ENCODE results near the gene LAMTOR4. TPM values are rescaled to one million over a fixed set of nuclear protein-coding genes. Genes with fewer than 3 reads are reported as not detected.

Gene LAMTOR4
- total RNA-seq, 1 experiment from 2014 or later, result 224 TPM

DNA sequence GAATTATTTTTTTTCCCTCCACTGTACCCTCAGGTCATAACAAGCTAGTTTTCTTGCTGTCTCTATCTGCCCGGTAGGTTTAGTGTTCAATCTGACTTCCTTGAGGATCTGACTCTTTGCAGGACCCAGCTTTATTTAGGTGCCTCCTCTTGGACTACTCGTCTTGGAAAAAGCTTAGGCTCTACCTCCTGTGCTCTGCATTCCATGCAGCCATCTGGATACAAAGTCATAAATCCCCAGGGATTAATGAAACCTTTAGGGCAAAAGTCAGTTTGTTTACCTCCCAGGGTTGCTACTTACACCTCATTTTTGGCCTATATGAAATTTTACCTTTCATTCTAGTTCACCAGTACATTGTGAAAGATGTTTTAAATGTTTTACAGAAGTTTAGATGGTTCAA is 37.0 kb downstream of the LAMTOR4 start:
- Histone ChIP-seq H3K36me3 (ENCODE audit: control insufficient read depth, insufficient read depth, low read length) (no peaks in the 10 kb centered on the region), H3K4me1 (ENCODE audit: control insufficient read depth, insufficient read depth, low read length) (no peaks in the 10 kb centered on the region), H3K27ac (ENCODE audit: low read length) (no peak overlapping the region), H3K9me3 (ENCODE audit: control insufficient read depth, insufficient read depth, low read depth, low read length) (no peaks in the 10 kb centered on the region), H3K4me3 (ENCODE audit: low read depth in 2 of 2, low read length in 2 of 2) (no peak overlapping the region), H3K27me3 (ENCODE audit: control insufficient read depth, insufficient read depth, low read length) (no peaks in the 10 kb centered on the region)
- DNase-seq (ENCODE audit: low read depth, low spot score), result no peak
- no peak for ATAC-seq
- TF ChIP-seq SIN3A (IDR thresholded peaks at IDR 0.05; ENCODE audit: borderline replicate concordance, insufficient read depth, low read depth, low read length) (no peak), POLR2AphosphoS5 (IDR thresholded peaks at IDR 0.05; ENCODE audit: low read depth, low read length) (no peak), TCF7L2 (IDR thresholded peaks at IDR 0.05; ENCODE audit: low read depth, low read length) (no peak)
- ChIA-PET CTCF (interaction anchor here (0.9 kb wide), 1 partner anchor 54 kb away, joined by 7 read pairs; no protein-coding TSS in a partner anchor), POLR2A (no interaction called here)
- in situ Hi-C loops (cut with HindIII; ENCODE audit: low pct_unique_long_range_greater_than_20kb, low sequenced_read_pairs), result no loop called here
- intact Hi-C loops (cut with micrococcal nuclease; ENCODE audit: unreplicated experiment), result no loop called here
- no TSS peak for BruUV-seq (replicated peaks)

GRCh38 chr7:100189061-100189460 is 40.3 kb downstream of the LAMTOR4 start:
- TF ChIP-seq SIN3A (IDR thresholded peaks at IDR 0.05; ENCODE audit: borderline replicate concordance, insufficient read depth, low read depth, low read length) (no peak), TCF7L2 (IDR thresholded peaks at IDR 0.05; ENCODE audit: low read depth, low read length) (no peak), POLR2AphosphoS5 (IDR thresholded peaks at IDR 0.05; ENCODE audit: low read depth, low read length) (no peak)
- TF ChIP-seq, protein P1, sequence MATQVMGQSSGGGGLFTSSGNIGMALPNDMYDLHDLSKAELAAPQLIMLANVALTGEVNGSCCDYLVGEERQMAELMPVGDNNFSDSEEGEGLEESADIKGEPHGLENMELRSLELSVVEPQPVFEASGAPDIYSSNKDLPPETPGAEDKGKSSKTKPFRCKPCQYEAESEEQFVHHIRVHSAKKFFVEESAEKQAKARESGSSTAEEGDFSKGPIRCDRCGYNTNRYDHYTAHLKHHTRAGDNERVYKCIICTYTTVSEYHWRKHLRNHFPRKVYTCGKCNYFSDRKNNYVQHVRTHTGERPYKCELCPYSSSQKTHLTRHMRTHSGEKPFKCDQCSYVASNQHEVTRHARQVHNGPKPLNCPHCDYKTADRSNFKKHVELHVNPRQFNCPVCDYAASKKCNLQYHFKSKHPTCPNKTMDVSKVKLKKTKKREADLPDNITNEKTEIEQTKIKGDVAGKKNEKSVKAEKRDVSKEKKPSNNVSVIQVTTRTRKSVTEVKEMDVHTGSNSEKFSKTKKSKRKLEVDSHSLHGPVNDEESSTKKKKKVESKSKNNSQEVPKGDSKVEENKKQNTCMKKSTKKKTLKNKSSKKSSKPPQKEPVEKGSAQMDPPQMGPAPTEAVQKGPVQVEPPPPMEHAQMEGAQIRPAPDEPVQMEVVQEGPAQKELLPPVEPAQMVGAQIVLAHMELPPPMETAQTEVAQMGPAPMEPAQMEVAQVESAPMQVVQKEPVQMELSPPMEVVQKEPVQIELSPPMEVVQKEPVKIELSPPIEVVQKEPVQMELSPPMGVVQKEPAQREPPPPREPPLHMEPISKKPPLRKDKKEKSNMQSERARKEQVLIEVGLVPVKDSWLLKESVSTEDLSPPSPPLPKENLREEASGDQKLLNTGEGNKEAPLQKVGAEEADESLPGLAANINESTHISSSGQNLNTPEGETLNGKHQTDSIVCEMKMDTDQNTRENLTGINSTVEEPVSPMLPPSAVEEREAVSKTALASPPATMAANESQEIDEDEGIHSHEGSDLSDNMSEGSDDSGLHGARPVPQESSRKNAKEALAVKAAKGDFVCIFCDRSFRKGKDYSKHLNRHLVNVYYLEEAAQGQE (IDR thresholded peaks at IDR 0.05; ENCODE audit: insufficient read depth in 1 of 2, low read depth in 2 of 2, low read length in 1 of 2), result no peak
- TF ChIP-seq, protein P2, sequence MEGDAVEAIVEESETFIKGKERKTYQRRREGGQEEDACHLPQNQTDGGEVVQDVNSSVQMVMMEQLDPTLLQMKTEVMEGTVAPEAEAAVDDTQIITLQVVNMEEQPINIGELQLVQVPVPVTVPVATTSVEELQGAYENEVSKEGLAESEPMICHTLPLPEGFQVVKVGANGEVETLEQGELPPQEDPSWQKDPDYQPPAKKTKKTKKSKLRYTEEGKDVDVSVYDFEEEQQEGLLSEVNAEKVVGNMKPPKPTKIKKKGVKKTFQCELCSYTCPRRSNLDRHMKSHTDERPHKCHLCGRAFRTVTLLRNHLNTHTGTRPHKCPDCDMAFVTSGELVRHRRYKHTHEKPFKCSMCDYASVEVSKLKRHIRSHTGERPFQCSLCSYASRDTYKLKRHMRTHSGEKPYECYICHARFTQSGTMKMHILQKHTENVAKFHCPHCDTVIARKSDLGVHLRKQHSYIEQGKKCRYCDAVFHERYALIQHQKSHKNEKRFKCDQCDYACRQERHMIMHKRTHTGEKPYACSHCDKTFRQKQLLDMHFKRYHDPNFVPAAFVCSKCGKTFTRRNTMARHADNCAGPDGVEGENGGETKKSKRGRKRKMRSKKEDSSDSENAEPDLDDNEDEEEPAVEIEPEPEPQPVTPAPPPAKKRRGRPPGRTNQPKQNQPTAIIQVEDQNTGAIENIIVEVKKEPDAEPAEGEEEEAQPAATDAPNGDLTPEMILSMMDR (IDR thresholded peaks at IDR 0.05), result no peak
- in situ Hi-C loops (cut with HindIII; ENCODE audit: low pct_unique_long_range_greater_than_20kb, low sequenced_read_pairs), result no loop called here
- Histone ChIP-seq H3K36me3 (ENCODE audit: control insufficient read depth, insufficient read depth, low read length) (no peaks in the 10 kb centered on the region), H3K4me3 (ENCODE audit: low read depth in 2 of 2, low read length in 2 of 2) (no peak overlapping the region), H3K27me3 (ENCODE audit: control insufficient read depth, insufficient read depth, low read length) (no peaks in the 10 kb centered on the region), H3K9me3 (ENCODE audit: control insufficient read depth, insufficient read depth, low read depth, low read length) (no peaks in the 10 kb centered on the region), H3K27ac (ENCODE audit: low read length) (no peak overlapping the region), H3K4me1 (ENCODE audit: control insufficient read depth, insufficient read depth, low read length) (no peaks in the 10 kb centered on the region)
- ChIA-PET POLR2A (no interaction called here), CTCF (no interaction called here)
- BruUV-seq (replicated peaks), result no TSS peak
- DNase-seq (ENCODE audit: low read depth, low spot score) (no peak), ATAC-seq (no peak)
- intact Hi-C loops (cut with micrococcal nuclease; ENCODE audit: unreplicated experiment), result no loop called here

DNA sequence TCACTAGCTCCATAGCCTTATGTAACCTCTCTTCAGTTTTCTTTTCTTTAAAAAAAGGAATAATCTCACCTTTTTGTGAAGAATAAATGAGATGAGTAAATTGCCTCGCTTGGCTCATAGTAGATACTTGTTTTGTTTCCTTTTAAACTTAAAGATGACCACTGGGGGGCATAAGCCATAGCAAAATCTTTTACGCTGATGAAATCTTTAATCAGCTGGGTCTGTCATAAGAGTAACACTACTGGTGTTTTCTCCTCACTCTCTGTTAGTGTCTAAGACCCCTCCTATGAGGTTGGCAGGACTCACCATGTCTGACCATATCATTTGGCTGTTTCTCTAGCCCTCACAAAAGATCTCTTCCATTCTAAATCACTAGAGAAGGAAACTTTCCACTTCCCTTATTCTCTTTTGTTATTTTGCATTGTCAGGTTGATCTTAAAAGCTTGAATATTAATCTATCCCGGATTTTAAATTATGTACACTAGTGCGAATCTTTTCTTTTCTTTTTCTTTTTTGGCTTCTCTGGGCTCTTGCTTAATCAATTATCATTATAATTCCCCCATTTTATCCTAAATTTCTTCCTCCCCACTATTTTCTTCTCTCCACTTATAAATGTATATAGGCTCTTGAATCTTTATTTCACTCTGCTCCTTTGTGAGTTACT is 41.5 kb downstream of the LAMTOR4 start:
- TF ChIP-seq, protein P2 (IDR thresholded peaks at IDR 0.05), result peak; percentile 44; the same call in 1 of the 2 replicates
- no peak for TF ChIP-seq TCF7L2 (IDR thresholded peaks at IDR 0.05; ENCODE audit: low read depth, low read length)
- H3K27me3 ChIP-seq (ENCODE audit: control insufficient read depth, insufficient read depth, low read length), result no peaks in the 10 kb centered on the region
- no TSS peak for BruUV-seq (replicated peaks)
- POLR2A ChIA-PET, result no interaction called here
- H3K9me3 ChIP-seq (ENCODE audit: control insufficient read depth, insufficient read depth, low read depth, low read length), result no peaks in the 10 kb centered on the region
- intact Hi-C loops (cut with micrococcal nuclease; ENCODE audit: unreplicated experiment), result no loop called here
- no peaks in the 10 kb centered on the region for H3K36me3 ChIP-seq (ENCODE audit: control insufficient read depth, insufficient read depth, low read length)
- peak overlapping the region; percentile 45; the same call in 1 of the 2 replicates for H3K27ac ChIP-seq (ENCODE audit: low read length)
- CTCF ChIA-PET, result interaction anchor here (0.6 kb wide), 2 partner anchors 71 to 234 kb away, joined by 3 to 5 read pairs; no protein-coding TSS in a partner anchor
- peak; percentile 58 for ATAC-seq
- H3K4me3 ChIP-seq (ENCODE audit: low read depth in 2 of 2, low read length in 2 of 2), result no peak overlapping the region
- no peak for DNase-seq (ENCODE audit: low read depth, low spot score)
- H3K4me1 ChIP-seq (ENCODE audit: control insufficient read depth, insufficient read depth, low read length), result no peaks in the 10 kb centered on the region
- in situ Hi-C loops (cut with HindIII; ENCODE audit: low pct_unique_long_range_greater_than_20kb, low sequenced_read_pairs), result no loop called here
